ENCODE measurements around the gene GALNT8. TPM values are rescaled to one million over a fixed set of nuclear protein-coding genes. Genes with fewer than 3 reads are reported as not detected.

GALNT8 gene
- total RNA-seq, 1 donor from 2014 or later: 0.39 TPM

DNA sequence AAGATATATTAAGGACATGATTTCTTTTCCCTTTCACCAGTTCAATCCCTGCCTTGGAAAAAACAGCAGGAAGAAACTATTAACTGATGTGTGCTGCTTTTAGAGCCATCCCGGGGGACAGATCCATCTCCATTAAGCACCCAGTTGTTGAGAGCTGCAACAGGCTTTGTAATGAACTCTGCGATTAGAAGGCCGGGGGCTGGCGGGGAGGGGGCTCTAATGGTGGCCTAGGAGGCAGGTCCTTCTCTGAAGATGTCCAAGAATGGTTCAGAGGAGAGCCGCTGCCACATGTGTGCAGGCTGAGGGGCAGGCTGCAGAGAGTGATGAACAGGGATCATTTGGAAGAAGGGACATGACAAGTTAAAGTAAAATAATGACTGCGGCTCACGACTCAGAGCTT, 67.8 kb downstream of the GALNT8 start:
- H3K27me3 Mint-ChIP-seq (ENCODE audit: insufficient read depth): peaks cover 20% of the 10 kb centered on the region
- no peak for DNase-seq (ENCODE audit: low spot score)
- no peaks in the 10 kb centered on the region for H3K9me3 Mint-ChIP-seq
- H3K4me1 Mint-ChIP-seq (ENCODE audit: low read depth): no peaks in the 10 kb centered on the region
- H3K4me3 Mint-ChIP-seq: no peak overlapping the region
- H3K36me3 Mint-ChIP-seq (ENCODE audit: low read depth): no peaks in the 10 kb centered on the region
- intact Hi-C loops (cut with micrococcal nuclease): no loop called here
- H3K27ac Mint-ChIP-seq: no peak overlapping the region

DNA sequence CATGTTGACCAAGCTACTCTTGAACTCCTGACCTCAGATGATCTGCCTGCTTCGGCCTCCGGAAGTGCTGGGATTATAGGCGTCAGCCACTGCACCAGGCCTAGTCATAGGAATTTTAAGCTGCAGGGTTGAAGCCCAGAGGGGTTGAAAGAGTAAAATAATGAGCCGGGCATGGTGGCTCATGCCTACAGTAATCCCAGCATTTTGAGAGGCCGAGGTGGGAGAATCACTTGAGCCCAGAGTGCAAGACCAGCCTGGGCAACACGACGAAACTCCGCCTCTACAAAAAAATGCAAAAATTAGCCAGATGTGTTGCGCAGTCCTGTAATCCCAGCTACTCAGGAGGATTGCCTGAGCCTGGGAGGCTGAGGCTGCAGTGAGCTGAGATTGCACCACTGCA, 69.6 kb downstream of the GALNT8 start:
- peaks cover 23% of the 10 kb centered on the region for H3K27me3 Mint-ChIP-seq (ENCODE audit: insufficient read depth)
- no peak overlapping the region for H3K4me3 Mint-ChIP-seq
- no peak for DNase-seq (ENCODE audit: low spot score)
- no peak overlapping the region for H3K27ac Mint-ChIP-seq
- H3K9me3 Mint-ChIP-seq: no peaks in the 10 kb centered on the region
- no peaks in the 10 kb centered on the region for H3K4me1 Mint-ChIP-seq (ENCODE audit: low read depth)
- intact Hi-C loops (cut with micrococcal nuclease): no loop called here
- H3K36me3 Mint-ChIP-seq (ENCODE audit: low read depth): no peaks in the 10 kb centered on the region

- Mint-ChIP-seq H3K27ac (no peak overlapping the region), H3K4me3 (no peak overlapping the region), H3K4me1 (ENCODE audit: low read depth) (no peaks in the 10 kb centered on the region), H3K36me3 (ENCODE audit: low read depth) (no peaks in the 10 kb centered on the region), H3K9me3 (no peaks in the 10 kb centered on the region), H3K27me3 (ENCODE audit: insufficient read depth) (peaks cover 19% of the 10 kb centered on the region)
- DNase-seq (ENCODE audit: low spot score): no peak
- intact Hi-C loops (cut with micrococcal nuclease): no loop called here
Measured at GRCh38 chr12:4791497-4791896, 71.3 kb downstream of the GALNT8 start.

- Mint-ChIP-seq H3K27ac (no peak overlapping the region), H3K4me1 (ENCODE audit: low read depth) (no peaks in the 10 kb centered on the region), H3K4me3 (no peak overlapping the region), H3K27me3 (ENCODE audit: insufficient read depth) (peaks cover 29% of the 10 kb centered on the region), H3K36me3 (ENCODE audit: low read depth) (no peaks in the 10 kb centered on the region), H3K9me3 (no peaks in the 10 kb centered on the region)
- intact Hi-C loops (cut with micrococcal nuclease): no loop called here
- DNase-seq (ENCODE audit: low spot score): no peak
Measured at GRCh38 chr12:4794491-4794890, 74.3 kb downstream of the GALNT8 start.

- DNase-seq (ENCODE audit: low spot score): no peak
- intact Hi-C loops (cut with micrococcal nuclease): no loop called here
- H3K9me3 Mint-ChIP-seq: no peaks in the 10 kb centered on the region
- H3K27me3 Mint-ChIP-seq (ENCODE audit: insufficient read depth): peaks cover 27% of the 10 kb centered on the region
- no peaks in the 10 kb centered on the region for H3K36me3 Mint-ChIP-seq (ENCODE audit: low read depth)
- H3K4me1 Mint-ChIP-seq (ENCODE audit: low read depth): no peaks in the 10 kb centered on the region
- no peak overlapping the region for H3K27ac Mint-ChIP-seq
- H3K4me3 Mint-ChIP-seq: no peak overlapping the region
Measured at GRCh38 chr12:4796216-4796615, 76.0 kb downstream of the GALNT8 start.

DNA sequence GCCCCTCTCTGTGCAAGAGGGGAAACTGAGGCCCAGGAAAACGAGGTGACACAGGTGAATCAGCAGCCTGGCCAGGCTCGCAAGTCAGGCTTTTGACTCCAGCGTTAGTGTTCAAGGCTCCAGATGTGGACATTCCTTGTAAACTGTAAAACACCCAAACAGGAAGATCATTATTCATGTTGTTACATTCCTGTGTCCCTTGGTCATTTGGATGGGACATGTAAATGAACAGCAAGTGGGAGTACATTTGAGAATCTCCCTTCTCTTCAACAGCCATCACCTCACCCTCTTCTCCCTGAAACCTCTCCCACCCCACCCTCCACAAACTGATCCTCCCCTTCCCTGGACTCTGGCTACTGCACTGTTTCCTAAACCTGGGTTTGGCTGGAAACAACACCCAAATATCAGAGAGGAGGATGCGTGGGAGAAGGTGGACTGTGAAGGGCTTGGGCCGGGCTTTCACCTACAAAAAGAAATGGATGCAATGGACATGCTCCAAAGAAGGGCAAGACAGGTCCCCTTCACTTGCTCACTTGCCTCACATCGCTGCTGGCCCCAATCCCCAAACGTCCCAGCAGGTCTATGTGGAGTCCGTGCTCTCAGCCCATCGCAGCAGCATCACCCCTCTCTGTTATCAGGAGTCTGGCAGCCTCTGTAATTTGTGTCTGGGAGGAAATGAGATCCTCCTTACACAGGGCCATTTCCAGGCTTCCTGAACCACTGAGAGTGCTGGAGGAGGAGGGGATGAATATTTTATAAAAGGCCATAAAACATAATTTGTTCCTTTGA, 76.7 kb downstream of the GALNT8 start:
- Mint-ChIP-seq H3K4me3 (no peak overlapping the region), H3K27me3 (ENCODE audit: insufficient read depth) (peaks cover 21% of the 10 kb centered on the region), H3K27ac (no peak overlapping the region), H3K36me3 (ENCODE audit: low read depth) (no peaks in the 10 kb centered on the region), H3K9me3 (no peaks in the 10 kb centered on the region), H3K4me1 (ENCODE audit: low read depth) (no peaks in the 10 kb centered on the region)
- no peak for DNase-seq (ENCODE audit: low spot score)
- intact Hi-C loops (cut with micrococcal nuclease): no loop called here

GRCh38 chr12:4800555-4800954, 80.4 kb downstream of the GALNT8 start:
- H3K36me3 Mint-ChIP-seq (ENCODE audit: low read depth): peaks cover 5% of the 10 kb centered on the region
- peaks cover 15% of the 10 kb centered on the region for H3K27me3 Mint-ChIP-seq (ENCODE audit: insufficient read depth)
- no peak overlapping the region for H3K4me3 Mint-ChIP-seq
- DNase-seq (ENCODE audit: low spot score): no peak
- H3K9me3 Mint-ChIP-seq: no peaks in the 10 kb centered on the region
- intact Hi-C loops (cut with micrococcal nuclease): no loop called here
- no peaks in the 10 kb centered on the region for H3K4me1 Mint-ChIP-seq (ENCODE audit: low read depth)
- no peak overlapping the region for H3K27ac Mint-ChIP-seq

DNA sequence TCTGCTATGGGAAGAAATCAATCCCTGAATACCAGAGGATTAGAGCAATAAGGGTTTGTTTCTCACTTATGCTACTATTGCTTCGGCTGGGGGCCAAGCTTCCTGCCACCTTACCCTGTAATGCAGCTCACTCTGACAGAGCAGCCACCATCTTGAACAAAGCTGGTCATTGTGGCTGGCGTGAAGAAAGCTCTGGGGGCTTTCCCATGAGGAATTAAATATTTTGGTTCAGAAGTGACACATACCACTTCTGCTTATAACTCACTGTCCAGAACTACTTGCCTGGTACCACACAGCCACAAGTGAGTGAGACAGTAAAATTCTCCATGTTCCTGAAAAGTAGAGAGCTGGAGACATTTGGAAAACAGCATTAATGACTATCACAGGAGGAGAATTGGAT, 82.6 kb downstream of the GALNT8 start:
- H3K9me3 Mint-ChIP-seq: no peaks in the 10 kb centered on the region
- H3K27me3 Mint-ChIP-seq (ENCODE audit: insufficient read depth): peaks cover 15% of the 10 kb centered on the region
- no peak overlapping the region for H3K27ac Mint-ChIP-seq
- no peak overlapping the region for H3K4me3 Mint-ChIP-seq
- intact Hi-C loops (cut with micrococcal nuclease): no loop called here
- peaks cover 5% of the 10 kb centered on the region for H3K36me3 Mint-ChIP-seq (ENCODE audit: low read depth)
- no peak for DNase-seq (ENCODE audit: low spot score)
- H3K4me1 Mint-ChIP-seq (ENCODE audit: low read depth): peaks cover 14% of the 10 kb centered on the region

DNA sequence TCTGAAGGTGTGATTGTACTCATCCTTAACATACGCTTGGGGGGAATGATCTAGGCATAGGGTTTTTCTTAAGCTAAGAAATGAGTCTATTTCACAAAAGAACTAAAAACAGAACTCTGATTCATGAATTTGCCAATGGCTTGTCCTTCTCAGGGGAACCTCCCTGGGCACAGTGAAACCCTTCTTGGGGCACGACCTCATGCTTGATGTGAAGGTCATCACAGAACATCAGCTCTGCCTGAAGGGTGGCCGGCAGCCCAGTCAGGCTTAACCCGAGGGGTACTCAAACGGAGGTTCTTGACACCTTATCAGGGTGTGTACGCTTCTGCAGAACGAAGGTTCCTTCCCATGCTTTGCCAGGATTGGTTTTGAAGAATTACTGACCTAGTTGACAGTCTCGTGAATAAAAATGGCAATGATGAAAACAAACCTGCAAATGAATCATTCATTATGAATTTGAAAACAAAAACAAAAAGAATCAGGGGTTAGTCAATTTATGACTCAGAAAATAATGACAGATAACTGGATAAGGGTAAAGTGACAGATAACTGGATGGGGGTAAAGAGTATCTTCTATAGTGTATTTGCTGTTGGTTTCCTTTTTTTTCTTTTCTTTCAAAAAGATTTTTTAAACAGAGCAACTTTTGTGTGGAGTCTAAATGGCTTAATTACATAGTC, 86.4 kb downstream of the GALNT8 start:
- intact Hi-C loops (cut with micrococcal nuclease): no loop called here
- Mint-ChIP-seq H3K9me3 (no peaks in the 10 kb centered on the region), H3K36me3 (ENCODE audit: low read depth) (peaks cover 14% of the 10 kb centered on the region), H3K27me3 (ENCODE audit: insufficient read depth) (peaks cover 7% of the 10 kb centered on the region), H3K4me3 (no peak overlapping the region), H3K4me1 (ENCODE audit: low read depth) (peaks cover 25% of the 10 kb centered on the region), H3K27ac (peak overlapping the region; percentile 25)
- DNase-seq (ENCODE audit: low spot score): no peak

DNA sequence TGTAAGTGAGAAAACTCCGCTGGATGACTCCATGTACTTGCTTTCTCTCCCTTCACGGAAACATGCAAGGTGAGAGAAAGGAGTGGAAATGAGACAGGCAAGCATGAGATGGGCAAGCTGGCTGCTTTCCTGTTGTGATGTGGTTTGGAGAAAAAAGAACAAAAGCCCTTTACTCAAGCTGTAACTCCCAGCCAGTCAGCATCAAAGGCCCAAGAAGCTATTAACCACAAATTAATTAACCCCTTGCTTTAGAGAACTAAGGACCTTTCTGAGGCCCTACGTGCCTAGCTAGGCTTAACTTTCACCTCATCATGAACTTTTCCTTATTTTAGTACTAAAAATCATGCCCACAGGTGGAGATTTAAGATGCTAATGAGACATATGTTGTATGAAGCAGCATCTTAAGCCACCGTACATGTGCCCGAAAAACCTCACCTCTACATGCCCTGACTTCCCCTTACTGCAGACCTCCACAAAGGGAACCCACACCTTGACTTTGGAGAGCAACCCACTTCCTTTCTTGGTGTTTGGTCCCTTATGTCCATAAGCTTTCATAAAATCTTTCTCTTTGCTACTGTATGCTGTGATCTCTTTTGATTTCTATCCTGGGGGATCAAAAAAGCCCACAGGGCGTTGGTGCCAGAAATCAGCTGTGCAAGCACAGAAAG, 87.0 kb downstream of the GALNT8 start:
- Mint-ChIP-seq H3K9me3 (no peaks in the 10 kb centered on the region), H3K27ac (peak overlapping the region; percentile 25), H3K4me1 (ENCODE audit: low read depth) (peaks cover 25% of the 10 kb centered on the region), H3K4me3 (no peak overlapping the region), H3K27me3 (ENCODE audit: insufficient read depth) (peaks cover 7% of the 10 kb centered on the region), H3K36me3 (ENCODE audit: low read depth) (peaks cover 16% of the 10 kb centered on the region)
- DNase-seq (ENCODE audit: low spot score): no peak
- intact Hi-C loops (cut with micrococcal nuclease): no loop called here

DNA sequence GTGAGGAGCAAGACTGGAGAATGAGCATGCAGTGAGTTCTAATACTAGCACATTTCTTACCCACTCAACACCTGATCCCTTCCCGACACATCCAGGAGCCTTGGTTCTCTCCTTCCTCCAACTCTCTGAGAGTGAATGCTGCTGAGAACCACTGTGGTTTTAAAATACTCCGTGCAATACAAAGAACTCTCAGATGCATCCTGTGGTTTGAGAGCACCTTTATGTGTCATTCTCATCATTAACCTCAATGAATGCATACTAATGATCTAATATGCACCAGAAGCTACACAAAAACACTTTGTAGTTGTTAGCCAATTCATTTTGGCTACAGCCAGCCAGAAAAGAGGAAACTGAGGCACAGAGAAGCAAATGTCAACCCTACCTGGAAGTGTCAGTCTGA, 87.6 kb downstream of the GALNT8 start:
- Mint-ChIP-seq H3K27me3 (ENCODE audit: insufficient read depth) (peaks cover 7% of the 10 kb centered on the region), H3K9me3 (no peaks in the 10 kb centered on the region), H3K4me1 (ENCODE audit: low read depth) (peaks cover 25% of the 10 kb centered on the region), H3K4me3 (no peak overlapping the region), H3K36me3 (ENCODE audit: low read depth) (peaks cover 16% of the 10 kb centered on the region), H3K27ac (no peak overlapping the region)
- DNase-seq (ENCODE audit: low spot score): no peak
- intact Hi-C loops (cut with micrococcal nuclease): no loop called here

DNA sequence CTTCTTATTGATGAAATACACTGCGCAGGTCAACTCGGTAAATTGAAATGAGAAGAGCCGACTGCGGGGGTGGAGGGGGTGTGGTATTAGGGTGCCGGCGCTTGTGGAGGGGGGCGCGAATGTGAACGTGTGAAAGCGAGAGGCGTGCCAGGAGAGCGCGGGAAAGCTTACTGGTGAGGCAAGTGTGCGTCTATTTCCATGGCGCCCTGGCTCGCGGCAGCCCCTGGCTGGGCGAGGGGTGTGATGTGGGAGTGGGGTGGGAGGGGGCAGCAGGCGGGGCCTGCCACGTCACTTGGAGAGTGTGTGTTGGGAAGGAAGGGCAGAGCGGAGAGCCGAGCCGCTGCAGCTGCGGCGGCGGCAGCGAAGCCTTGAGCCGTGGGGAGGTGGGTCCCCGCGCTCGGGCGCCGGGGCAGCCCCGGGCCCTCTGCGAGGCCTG, 88.8 kb downstream of the GALNT8 start:
- H3K27ac Mint-ChIP-seq: peak overlapping the region; percentile 14
- H3K27me3 Mint-ChIP-seq (ENCODE audit: insufficient read depth): peaks cover 3% of the 10 kb centered on the region
- no peaks in the 10 kb centered on the region for H3K9me3 Mint-ChIP-seq
- H3K4me3 Mint-ChIP-seq: no peak overlapping the region
- peaks cover 30% of the 10 kb centered on the region for H3K4me1 Mint-ChIP-seq (ENCODE audit: low read depth)
- peaks cover 20% of the 10 kb centered on the region for H3K36me3 Mint-ChIP-seq (ENCODE audit: low read depth)
- intact Hi-C loops (cut with micrococcal nuclease): no loop called here
- DNase-seq (ENCODE audit: low spot score): no peak
